Measurements from ENCODE around the gene ETHE1. TPM values are rescaled to one million over a fixed set of nuclear protein-coding genes. Genes with fewer than 3 reads are reported as not detected.

The ETHE1 gene
- total and polyA plus RNA-seq, 2 donors from 2014 or later: 61.3 to 81.8 TPM

DNA sequence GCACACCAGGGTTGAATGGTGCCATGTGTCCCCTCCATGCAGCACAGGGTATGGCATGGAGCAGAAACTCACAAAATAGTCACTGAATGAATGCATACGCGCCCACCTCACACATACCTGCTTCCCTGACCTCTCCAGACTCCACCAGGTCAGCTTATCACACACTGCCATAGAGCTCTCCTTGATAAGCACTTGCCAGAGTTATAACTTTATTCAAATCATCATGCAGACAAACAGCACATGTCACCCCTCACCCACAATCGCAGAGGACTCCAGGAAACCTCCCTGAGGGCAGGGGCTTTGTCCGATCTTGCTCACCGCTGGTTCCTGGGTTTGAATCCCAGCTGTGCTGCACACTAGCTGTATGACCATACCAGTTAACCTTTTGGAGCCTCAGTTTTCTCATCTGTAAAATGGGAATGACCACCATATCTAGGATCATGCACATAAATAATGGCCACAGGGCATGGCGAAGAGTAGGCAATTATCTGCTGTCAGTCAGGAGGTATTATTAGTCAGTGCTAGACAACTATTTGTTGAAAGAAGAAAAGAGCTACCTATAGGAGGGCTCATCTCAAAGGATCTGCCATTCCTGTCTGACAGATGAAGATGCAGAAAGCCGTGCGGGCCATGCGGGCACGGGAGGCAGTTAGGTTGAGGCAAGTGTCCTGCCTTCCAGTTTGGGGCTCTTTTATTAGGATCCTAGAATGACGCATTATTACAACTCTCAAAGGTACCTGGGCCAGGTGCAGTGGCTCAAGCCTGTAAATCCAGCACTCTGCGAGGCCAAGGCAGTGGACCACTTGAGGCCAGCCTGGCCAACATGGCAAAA, 34.4 kb upstream of the ETHE1 start:
- Histone ChIP-seq H3K4me3 (ENCODE audit: low read length in 3 of 3) (no peak overlapping the region), H3K27ac (ENCODE audit: low read depth in 2 of 2, low read length in 2 of 2) (no peak overlapping the region), H3K4me1 (ENCODE audit: control insufficient read depth in 2 of 3, insufficient read depth in 2 of 3, low read depth in 1 of 3, low read length in 3 of 3) (peaks cover 0 to 4% (median 4%) of the 10 kb centered on the region in 3 donors), H3K27me3 (ENCODE audit: control insufficient read depth, insufficient read depth, low read length) (no peaks in the 10 kb centered on the region), H3K36me3 (ENCODE audit: control insufficient read depth in 2 of 3, insufficient read depth in 3 of 3, low read length in 3 of 3) (peaks cover 6 to 17% (median 7%) of the 10 kb centered on the region in 3 donors), H3K9me3 (ENCODE audit: control insufficient read depth in 2 of 3, insufficient read depth in 1 of 3, low read length in 3 of 3) (no peaks in the 10 kb centered on the region), H3K9ac (ENCODE audit: low read length in 3 of 3) (no peak overlapping the region)
- intact Hi-C loops (cut with DNase I): no loop called here
- TF ChIP-seq, protein P1, sequence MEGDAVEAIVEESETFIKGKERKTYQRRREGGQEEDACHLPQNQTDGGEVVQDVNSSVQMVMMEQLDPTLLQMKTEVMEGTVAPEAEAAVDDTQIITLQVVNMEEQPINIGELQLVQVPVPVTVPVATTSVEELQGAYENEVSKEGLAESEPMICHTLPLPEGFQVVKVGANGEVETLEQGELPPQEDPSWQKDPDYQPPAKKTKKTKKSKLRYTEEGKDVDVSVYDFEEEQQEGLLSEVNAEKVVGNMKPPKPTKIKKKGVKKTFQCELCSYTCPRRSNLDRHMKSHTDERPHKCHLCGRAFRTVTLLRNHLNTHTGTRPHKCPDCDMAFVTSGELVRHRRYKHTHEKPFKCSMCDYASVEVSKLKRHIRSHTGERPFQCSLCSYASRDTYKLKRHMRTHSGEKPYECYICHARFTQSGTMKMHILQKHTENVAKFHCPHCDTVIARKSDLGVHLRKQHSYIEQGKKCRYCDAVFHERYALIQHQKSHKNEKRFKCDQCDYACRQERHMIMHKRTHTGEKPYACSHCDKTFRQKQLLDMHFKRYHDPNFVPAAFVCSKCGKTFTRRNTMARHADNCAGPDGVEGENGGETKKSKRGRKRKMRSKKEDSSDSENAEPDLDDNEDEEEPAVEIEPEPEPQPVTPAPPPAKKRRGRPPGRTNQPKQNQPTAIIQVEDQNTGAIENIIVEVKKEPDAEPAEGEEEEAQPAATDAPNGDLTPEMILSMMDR (IDR thresholded peaks at IDR 0.05; ENCODE audit: borderline replicate concordance, extremely low read depth, insufficient read depth): no peak
- DNase-seq: peak in 1 of 5 donors; percentile 19
- FAIRE-seq: no peak

DNA sequence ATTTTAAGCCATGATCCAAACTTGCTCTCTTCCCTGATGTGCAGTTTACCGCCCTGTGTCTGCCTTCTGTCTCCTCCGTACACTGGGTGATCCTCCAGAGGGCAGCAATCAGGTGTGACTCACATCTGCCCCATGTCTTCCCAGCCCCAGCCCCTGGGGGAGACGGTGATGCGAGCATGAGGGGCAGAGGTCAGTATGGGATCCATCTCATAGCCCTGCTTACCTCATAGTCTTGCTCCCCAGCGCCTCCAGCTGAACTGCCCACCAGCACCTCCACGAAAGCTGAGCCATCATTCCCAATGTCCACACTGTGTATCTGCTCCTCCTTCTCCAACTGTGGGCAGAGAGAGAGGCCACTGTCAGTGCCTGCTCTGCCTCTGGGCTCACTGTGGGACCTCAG, 33.7 kb upstream of the ETHE1 start:
- Histone ChIP-seq H3K4me3 (ENCODE audit: low read length in 3 of 3) (no peak overlapping the region), H3K4me1 (ENCODE audit: control insufficient read depth in 2 of 3, insufficient read depth in 2 of 3, low read depth in 1 of 3, low read length in 3 of 3) (peaks cover 0 to 4% (median 4%) of the 10 kb centered on the region in 3 donors), H3K9me3 (ENCODE audit: control insufficient read depth in 2 of 3, insufficient read depth in 1 of 3, low read length in 3 of 3) (no peaks in the 10 kb centered on the region), H3K9ac (ENCODE audit: low read length in 3 of 3) (no peak overlapping the region), H3K27ac (ENCODE audit: low read depth in 2 of 2, low read length in 2 of 2) (no peak overlapping the region), H3K36me3 (ENCODE audit: control insufficient read depth in 2 of 3, insufficient read depth in 3 of 3, low read length in 3 of 3) (peaks cover 6 to 17% (median 7%) of the 10 kb centered on the region in 3 donors), H3K27me3 (ENCODE audit: control insufficient read depth, insufficient read depth, low read length) (no peaks in the 10 kb centered on the region)
- DNase-seq (peak in 1 of 5 donors; percentile 49), FAIRE-seq (no peak)
- TF ChIP-seq, protein P1 (IDR thresholded peaks at IDR 0.05; ENCODE audit: borderline replicate concordance, extremely low read depth, insufficient read depth): no peak
- intact Hi-C loops (cut with DNase I): no loop called here

DNA sequence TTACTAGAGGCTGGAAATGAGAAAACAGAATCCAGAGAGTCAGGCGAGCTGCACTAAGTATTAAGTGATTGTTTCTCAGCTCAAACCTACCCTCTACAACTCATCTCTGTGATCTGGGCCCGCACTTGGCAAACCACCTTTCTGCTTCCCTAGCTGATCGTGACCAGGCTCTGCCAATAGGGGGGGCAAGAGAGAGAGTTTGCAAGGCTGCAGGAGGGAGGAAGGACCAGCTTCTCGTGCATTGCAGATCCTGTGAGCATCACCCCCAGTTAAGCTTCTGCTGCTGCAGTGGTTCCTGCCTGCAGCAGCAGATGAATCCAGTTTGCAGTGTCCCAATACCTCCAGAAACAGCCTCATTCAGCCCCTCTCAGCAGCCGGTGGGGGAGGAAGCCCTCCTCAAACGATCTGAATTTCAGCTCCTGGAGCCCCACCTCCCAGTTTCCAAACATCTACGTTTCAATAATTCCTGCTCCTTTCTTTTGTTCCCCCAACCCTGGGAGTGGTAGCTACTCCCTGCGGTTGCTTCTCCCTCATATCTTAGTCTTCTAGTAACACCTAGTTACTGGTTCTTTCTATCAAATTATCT, 28.3 kb upstream of the ETHE1 start:
- H3K4me1 ChIP-seq (ENCODE audit: control insufficient read depth in 2 of 3, insufficient read depth in 2 of 3, low read depth in 1 of 3, low read length in 3 of 3): no peaks in the 10 kb centered on the region
- no peaks in the 10 kb centered on the region for H3K9me3 ChIP-seq (ENCODE audit: control insufficient read depth in 2 of 3, insufficient read depth in 1 of 3, low read length in 3 of 3)
- H3K36me3 ChIP-seq (ENCODE audit: control insufficient read depth in 2 of 3, insufficient read depth in 3 of 3, low read length in 3 of 3): peaks cover 5 to 29% (median 11%) of the 10 kb centered on the region in 3 donors
- intact Hi-C loops (cut with DNase I): no loop called here
- peak; percentile 69 to 87 (median 72) for DNase-seq
- no peak overlapping the region for H3K4me3 ChIP-seq (ENCODE audit: low read length in 3 of 3)
- no peak for FAIRE-seq
- H3K9ac ChIP-seq (ENCODE audit: low read length in 3 of 3): no peak overlapping the region
- TF ChIP-seq, protein P1 (IDR thresholded peaks at IDR 0.05; ENCODE audit: borderline replicate concordance, extremely low read depth, insufficient read depth): peak; percentile 69
- H3K27ac ChIP-seq (ENCODE audit: low read depth in 2 of 2, low read length in 2 of 2): no peak overlapping the region
- H3K27me3 ChIP-seq (ENCODE audit: control insufficient read depth, insufficient read depth, low read length): no peaks in the 10 kb centered on the region

Measured in kidney (tissue), 14 donors.